Transverse colon (tissue), 3 donors: Measurements from ENCODE around the gene ZCWPW1.

Experiments used
- CTCF ChIP-seq, 5 experiments: fragments of 200-600 bp in 3 of 5; fragments of 450-650 bp in 2 of 5; sonication (generic) in 3 of 5; IDR thresholded peaks; 1 replicate in 2 of 5; 2 replicates in 3 of 5; pipeline ENCODE4 v1.5.1; 2016 to 2017; ENCODE audit warnings: antibody characterized with exemption in 5 of 5, inconsistent platforms in 3 of 5, mild to moderate bottlenecking in 2 of 5, moderate library complexity in 1 of 5
- POLR2A ChIP-seq: fragments of 450-650 bp; IDR thresholded peaks from one replicate; pipeline ENCODE4 v1.6.1; 2016; ENCODE audit warnings: antibody characterized with exemption, mild to moderate bottlenecking, moderate library complexity

- TF ChIP-seq CTCF (IDR thresholded peaks at IDR 0.05), result no peak
- no peak for TF ChIP-seq POLR2A
Observed at GRCh38 chr7:100393233-100393905, 35.1 kb downstream of the ZCWPW1 start.
